Brain pericyte (primary cell): ENCODE data around the gene MELTF.

Experiments used
- DNase-seq: peaks from one replicate; pipeline ENCODE4 v3.0.0-alpha.2; 2012; ENCODE audit warnings: low read depth, low spot score

The MELTF gene

DNA sequence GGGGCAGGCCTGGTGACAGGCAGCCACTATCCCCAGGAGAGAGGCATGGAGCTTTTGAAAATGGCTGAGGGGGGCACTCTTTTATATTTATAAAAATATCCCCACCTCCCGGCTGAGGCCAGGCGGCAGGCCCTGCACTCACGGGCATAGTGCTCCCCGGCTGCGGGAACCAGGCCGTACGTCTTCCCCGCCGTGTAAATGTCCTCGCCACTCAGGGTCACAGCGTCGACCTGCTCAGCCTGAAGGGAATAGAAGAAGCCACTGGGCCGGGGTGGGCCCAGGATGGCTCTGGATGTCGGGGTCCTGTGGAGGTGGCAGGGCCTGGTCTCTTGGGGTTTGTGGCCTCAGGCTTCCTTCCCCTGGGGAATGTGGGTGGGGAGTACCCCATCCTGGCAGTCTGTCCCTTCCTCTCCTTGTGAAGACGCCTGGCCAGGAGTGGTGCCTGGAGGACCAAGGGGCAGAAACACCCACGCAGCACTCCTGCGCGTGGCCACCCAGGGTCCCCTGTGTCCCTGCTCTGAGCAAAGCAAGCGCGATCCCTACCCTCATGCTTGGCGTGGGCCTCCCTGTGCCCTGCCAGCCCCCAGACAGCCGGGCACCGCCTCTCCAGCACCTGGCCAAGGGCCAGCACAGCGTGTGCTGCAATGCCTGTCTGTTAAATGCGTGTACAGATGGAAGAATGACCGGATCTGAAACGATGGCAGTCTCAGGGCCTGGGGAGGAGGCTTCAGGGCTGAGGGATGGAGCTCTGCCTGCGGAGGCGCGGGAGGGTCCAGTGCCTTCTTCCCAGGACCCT, 18.9 kb downstream of the MELTF start:
- no peak for DNase-seq

DNA sequence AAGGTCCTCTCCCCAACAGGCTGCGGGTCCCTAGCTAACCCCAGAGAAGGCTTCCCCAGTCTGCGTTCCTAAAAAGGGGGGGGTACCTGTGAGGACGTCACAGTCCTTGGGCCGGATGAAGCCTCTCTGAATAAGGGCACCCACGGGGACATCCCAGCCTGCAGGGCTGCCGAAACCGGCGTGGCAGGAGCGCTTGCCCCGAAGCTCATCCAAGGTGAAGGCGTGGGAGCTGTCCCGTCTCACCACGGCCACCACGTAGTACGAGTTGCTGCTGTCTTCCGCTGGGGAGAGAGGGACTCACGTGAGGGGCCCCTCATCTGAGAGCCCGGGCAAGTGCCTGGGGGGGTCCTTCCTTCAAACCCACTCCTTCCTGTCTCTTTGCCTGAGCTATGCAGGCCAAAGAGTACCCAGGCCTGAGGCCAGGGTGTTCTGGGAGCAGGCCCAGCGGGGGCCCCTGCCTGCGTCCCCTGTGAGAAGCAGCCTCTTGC, 20.0 kb downstream of the MELTF start:
- DNase-seq = no peak

DNA sequence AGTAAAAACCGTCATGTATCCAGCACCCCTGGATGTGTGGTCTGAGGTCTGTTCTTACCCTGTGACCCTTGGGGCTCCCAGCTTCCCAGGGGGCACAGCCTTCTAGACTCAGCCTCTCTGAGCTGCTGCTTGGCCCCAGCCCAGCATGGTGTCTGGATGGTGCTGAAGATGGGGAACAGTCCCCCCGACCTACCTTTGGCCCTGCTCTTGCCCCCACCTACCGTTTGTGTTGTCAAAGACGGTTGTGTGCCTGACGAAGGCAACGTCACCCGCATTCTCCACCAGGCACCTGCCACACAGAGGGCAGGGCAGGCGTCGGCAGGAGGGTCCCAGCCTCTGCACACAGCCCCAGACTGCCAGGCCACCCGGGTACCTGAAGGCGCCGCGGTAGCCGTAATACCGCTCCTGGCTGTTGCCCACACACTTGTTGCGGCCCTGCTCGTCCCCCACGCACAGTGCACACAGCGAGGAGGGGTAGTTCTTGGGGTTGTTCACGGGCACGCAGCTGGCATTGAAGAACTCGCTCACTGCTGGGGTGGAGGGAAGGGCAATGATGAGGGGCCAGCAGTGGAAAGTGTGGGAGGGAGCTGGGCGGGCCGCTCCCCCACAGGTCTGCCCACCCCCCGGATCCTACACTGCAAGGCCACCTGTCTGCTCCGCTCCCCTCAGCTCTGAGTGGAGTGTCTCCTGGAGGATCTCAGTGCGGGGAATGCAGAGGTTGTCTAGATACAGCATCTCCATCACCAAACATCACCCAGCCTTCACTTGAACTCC, 21.0 kb downstream of the MELTF start:
- DNase-seq = no peak

DNA sequence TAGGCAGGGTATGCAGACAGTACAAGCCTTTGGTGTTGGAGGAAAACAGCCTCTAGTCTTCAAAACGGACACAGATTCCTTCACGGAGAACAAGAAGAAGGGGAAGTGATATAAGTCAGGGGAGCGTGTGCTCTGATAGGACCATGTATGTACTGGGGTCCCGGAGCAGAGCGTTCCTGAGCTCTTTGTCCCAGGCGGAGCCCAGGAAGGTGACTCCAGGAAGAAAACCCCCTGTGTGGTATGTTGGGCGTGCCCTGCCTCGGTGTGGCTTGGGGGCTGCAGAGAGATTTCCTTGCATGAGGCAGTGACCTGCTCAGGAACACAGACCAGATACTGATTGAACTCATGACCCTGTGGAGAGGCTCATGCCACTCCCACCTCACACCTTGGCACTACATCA, 21.7 kb downstream of the MELTF start:
- no peak for DNase-seq

DNA sequence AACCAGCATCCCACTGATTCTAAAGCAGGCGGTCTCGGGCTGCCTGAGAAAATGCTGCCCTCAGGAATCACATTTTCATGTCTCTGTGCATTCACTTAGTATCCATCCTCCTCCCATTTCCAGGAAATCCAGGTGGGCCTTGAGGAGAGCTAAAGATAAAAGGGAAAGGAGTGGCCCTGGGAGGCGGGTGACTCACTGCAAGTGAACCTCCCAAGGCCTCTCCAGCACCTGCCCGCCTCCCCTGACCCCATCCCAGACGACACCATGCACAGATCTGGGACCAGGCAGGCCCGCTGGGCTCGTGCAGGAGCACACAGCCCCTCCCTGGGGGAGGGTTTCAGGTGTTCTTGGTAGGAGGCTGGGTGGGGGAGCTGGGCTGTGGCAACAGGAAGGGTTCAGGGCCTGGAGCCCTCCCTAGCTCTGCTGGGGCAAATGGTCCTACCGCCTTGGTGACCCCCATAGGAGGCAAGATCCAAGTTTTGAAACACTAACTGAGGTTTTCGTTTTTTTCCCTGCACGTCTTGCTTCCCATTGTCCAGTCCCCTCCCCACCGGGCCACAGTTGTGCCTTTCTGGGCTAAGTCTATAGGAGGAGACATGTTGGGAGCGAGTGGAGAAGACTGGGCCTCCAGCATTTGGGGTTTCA, 22.2 kb downstream of the MELTF start:
- DNase-seq = no peak

DNA sequence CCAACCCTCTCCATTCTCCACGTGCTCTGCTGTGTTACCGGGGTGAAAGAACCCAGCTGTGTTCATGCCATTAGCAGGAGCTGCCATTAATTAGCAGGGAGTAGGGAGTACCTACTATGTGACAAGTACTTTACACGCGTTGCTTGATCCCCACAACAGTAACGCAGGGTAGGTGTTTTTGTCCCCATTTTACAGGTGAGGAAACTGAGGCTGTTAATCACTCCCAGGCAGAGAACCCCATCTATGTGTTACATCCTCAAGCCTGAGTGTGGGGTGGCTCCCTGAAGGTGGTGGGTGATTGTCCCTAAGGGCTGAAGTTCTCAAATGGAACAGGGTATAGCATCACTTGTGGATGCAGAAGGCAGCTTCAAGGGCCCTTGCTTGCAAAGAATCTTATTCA, 22.8 kb downstream of the MELTF start:
- DNase-seq = no peak

DNA sequence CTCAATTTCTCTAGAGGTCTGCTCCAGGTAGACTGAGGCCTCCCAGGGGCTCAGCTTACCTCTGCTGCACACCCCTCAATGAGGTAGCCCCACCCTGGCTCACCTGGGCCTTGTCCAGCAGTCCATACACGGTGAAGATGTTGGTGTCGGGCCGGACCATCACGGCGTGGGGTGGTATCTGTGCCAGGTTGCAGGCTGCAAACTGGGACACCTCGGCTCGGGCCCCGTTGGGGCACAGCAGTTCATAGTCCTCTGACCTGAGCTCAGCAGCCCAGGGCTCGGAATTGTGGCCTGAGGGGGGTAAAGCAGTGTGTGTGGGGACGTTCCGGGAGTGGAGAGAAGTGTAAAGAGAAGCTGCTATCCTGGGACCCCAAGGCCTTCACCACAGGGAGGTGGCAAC, 23.2 kb downstream of the MELTF start:
- no peak for DNase-seq

DNA sequence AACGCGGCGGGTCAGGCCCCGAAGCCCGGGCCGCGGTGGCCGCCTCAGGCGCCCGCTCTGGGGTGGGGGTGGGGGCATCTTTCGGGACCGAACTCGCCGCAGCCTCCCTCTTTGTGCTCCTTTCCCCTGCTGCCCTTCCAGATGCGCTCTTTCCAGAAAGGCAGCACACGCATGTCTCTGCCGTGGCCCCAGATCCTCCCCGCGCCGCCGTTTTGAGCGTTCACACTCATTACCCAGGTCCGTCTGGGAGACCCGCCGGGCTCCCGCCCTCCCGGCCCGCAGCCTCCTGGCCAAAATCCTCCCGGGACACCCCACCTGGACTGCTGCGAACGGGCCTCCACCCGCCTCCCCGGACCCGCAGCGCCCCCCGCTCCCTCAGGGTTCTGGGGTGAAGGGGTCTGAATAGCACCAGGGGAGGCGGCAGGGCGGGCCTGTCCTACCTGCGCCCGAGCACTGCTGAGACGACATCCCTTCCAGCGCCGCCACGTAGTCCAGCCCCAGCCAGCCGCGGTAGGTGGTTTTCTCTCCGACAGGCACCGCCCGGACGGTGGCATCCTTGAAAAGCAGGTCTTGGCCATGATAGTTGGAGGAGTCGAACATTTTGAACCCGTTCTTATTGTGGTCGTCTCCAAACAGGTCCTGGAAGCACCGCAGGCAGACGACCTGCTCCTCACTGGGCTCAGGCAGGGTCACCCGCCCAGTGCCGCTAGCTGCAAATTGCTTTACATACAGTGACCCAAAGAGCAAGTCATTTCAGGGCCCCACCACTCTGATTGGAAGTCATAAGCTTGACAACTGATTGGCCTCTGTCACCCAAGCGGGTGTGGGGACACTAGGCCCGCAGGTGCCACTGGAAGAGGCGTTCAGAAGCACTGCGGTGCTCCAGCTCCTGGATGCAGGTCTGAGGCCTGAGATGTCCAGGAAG, 25.9 kb downstream of the MELTF start:
- DNase-seq = no peak

DNA sequence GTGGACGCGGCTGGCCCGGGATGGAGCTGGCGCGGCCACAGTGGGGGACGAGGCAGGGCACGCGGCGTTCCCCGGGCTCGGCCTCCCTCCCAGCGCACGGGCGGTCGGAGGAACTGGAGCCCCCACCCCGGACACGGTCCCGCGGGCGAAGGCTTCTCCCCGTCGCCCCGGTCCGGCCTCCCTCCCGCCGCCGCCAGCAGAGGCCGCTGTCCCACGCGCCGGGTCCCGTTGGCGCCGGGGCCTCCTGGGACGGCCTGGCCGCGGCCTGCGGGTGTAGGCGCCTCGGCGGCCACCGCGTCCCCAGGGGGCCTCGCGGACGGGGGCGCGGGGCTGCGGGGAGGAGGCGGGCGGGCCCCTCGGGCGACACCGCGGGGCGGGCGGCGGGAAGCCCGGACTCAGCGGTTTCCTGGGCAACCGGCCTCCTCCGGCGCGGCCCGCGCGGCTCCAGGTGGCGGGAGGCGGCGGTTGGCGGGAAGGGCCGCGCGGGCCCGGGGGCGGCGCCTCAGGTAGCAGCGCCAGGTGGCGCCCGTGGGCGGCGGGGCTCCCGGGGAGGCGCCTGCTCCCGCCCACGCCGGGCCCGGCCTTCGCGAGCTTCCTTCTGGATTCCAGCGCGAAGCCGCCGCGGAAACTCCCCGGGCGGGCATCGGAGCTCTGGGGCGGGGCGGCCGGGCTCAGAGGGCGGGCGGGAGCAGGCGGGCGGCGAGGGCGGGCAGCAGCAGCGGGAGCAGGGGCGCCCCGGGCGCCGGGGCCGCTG, 26.7 kb downstream of the MELTF start:
- DNase-seq = no peak

DNA sequence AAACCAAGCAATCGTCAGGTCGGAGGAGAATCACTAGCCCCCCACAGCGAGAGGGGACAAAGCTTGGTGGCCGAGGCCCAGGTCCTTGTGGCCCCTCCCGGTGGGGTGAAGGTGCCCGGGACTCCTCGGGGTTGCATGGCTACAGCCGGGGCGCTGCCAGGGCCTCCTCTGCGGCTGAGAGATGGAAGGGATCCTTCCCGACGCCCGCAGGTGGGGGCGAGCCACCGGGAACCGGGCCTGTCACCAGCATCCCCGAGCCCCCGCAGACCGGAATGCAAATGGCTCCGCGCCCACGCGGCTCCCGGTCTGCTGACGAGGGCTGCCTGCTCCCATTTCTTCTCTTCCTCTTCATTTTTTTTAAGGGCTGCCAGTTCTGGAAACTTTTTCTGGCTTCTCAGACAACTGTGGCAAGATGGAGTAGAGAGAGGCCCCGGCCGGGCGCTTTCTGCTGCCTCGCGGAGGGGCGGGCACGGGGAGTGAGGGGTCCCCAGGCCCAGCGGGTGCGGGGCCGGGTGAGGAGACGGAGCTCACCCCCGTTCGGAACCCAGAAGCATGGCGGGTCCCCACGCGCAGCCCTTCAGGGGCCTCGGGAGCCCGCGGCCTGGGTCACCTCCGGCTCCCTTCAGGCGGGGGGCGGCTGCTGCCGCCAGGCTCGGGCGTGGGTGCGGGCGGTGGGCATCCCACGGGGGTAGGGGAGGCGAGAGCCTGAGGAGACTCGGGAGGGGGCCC, 27.5 kb downstream of the MELTF start:
- no peak for DNase-seq

DNA sequence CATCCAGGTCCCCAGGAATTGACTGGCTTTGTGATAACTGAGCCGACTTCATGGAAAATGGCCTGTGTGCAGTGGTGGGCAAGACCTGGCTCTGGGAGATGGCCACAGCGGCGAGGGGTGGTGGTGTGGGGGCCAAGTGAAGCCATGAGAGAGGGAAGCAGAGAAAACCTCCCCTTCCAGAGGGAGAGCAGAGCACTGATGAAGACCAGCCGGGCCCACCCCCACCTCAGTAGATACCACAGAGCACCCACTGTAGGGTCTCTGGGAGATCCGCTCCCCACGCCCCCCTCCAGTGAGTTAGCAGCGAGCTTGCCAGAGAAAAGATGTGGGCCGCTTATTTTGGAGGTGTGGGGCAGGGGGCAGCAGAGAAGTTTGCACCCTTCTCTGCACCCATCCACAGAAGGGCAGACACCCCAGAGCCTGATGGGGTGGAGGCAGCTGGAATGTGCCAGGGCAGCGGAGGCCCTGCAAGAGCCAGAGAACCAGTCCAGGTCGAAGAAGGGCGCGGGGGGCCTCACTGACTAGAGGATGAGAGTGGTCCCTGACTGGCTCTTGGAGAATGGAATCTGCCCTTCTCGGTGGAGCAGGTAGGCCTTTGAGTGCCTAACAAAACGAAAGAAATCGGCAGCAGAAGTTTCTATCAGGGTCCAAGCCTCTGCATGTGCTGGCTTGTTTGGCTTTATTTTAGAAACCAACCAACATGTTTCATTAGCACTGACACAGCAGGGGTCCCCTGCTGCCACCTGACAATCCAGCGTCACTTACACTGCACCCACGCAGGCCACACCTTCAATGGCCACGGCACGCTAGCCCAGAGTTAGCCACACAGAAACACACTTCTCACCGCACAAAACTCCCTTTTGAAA, 28.3 kb downstream of the MELTF start:
- DNase-seq = no peak

DNA sequence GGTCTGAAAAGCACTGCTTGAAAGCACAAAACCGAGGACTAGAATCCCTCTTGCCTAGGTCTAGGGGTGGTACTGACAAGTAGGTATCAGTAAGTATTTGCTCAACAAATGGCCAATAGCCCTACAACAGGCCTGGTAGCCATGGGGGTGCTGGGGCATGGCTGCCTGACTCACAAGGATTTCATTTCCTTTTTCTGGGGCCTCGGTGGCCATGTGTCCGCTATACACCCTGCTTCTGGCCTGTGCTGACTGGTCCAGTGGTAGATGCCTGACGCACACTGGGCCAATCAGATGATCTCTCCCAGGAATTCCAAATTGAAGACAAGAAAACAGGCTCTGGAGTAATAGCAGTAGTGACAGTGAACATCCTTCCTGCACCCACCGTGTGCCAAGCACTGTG, 29.4 kb downstream of the MELTF start:
- DNase-seq = no peak

DNA sequence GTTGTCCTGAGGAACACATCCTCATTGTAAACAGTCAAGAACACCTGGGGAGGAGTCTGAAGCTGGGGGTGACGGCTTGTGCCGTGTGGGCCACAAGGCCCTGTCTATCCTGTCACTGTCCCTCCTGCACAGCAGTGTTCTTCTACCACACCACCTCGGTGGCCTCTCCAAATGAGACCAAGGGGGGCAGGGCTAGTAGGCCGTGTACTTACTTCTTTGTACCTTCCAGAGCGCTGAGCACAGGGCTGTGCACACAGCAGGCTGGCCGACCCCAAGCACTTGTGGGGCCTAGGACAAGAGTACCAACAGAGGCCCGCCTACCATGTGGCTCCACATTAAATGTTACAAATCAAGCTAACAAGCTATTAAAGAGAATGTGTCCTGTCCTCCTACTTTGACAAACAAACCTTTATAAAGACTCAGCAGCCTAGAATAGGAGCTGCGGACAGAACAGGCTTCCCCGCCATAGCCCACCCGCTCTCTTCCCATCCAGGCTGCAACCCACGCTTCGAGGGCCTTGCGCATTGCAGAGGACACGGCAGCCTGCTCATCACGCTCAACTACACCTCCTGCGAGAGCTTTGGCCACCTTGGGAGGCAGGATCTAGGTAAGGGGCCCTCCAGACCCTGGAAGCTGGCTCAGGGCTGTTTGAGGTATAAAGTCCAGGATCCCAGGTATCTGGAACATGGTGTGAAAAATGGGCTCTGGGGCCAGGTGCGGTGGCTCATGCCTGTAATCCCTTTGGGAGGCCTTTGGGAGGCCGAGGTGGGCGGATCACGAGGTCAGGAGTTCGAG, 30.5 kb downstream of the MELTF start:
- no peak for DNase-seq

DNA sequence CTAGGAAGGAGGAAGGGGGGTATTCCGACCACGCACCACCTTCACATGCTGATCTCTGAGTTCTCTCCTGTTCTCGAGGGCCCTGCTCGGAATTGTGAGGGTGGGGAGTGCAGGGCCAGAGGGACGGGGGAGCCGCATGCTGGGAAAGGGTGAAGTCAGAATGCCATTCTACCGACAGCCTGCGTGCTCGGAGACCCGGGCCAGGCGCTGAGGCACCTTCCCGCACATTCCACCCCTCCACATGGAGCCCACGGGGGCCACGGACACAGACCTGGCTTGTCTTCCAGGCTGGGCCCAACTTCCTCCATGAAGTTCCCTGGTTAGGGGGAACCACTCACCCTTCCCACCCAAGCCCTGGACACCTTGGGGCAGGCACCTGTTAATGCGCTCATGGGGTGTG, 32.3 kb downstream of the MELTF start:
- DNase-seq = no peak

DNA sequence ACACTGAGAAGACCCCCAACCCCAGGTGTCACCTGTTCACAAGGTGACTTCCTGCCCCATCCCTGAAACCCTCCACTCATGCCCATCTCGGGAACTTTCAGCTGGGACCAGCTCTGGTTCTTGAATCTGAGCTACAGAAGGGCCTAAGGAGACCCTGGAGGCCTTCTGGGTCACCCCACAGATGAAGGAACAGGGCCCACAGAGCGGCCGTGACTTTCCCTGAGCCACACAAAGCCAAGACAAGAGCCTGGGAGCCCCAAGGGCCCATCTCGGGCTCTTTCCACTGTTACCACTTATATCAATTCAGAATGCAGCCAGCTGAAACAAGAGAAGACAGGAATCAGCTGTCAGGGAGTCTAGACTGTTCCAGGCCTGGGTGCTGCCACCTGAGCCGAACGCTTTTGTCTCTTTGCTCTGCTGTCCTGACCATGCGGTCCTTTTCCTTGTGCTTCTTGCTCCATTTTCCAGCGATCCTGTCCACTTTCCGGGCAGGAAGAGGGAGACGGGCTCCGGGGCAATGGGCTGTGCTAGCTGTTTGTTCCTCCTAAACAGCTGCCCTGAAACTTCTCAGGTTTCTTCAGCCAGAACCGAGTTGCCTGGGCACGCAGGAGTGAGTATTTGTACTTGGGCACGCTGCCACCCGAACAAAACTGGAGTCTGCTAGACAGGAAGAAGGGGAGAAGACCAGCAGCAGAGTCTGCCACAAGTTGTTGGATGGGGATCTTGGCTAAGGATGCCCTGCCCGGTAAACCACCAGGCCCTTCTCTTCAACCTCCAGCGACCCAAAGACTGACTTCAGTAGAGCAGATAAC, 33.0 kb downstream of the MELTF start:
- DNase-seq = no peak

DNA sequence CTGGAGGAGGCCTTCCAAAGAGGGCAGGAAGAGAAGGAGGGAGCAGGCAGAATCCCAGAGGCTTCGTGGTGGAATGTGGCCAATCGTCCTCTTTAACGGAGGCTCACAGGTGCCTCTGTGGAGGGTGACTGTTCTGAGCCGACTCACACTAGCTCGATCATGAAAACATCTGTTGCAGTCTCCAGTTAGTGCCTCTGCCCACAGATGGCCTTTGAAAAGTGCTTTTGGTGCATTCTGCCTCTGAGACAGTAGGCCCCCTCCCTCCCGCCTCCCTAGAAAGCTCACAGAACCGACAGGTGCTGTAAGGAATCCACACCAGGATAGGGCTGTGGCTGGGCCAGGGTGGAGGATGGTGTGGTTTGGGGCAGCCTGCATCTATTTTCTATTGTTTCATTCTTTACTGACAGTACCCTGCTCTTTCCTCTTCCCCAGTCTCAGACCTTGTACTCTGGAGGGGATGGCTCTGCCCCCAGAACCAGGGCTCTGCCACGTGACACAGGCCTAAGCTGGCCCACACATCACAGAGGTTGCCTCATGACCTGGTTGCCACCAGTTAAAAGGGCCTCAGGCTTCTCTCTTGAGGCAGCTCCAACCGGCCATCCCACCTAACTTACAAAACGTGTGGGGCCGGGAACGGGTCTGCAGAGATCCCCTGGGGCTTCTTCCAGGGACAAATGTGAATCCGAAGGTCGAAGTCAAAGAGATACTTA, 33.8 kb downstream of the MELTF start:
- no peak for DNase-seq

DNA sequence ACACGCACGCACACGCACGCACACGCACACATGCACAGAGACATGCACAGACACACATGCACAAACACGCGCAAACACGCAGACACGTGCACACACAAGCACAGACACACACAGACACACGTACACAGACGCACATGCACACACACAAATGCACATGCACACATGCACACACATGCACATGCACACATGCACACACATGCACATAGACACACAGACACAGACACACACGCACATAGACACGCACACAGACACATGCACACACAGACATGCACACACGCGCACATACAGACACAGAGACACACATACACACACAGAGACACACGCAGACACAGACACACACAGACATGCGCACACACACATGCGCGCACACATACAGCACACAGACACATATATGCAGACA, 34.6 kb downstream of the MELTF start:
- DNase-seq = no peak
